Measurements from ENCODE around the gene FABP1. TPM values are rescaled to one million over a fixed set of nuclear protein-coding genes. Genes with fewer than 3 reads are reported as not detected.

FABP1 gene
- polyA plus RNA-seq, 2 of the 4 experiments (the other 2 are of a cell fraction), result not detected

- ChIA-PET CTCF (interaction anchor here (0.5 to 10.1 kb wide), 37 partner anchors 8 to 1508 kb away, joined by 3 to 181 read pairs (median 4); partner anchors contain the start of genes RNU2-63P and SMYD1), POLR2A (interaction anchor here (1.1 to 1.2 kb wide), 2 partner anchors 100 to 143 kb away, joined by 3 to 7 read pairs; partner anchors contain the start of gene RNU2-63P)
- 25% methylated on average over 5 of the region's 5 CpGs for WGBS (ENCODE audit: missing lambda C conversion rate)
- no peak for TF ChIP-seq ELK1 (IDR thresholded peaks at IDR 0.05; ENCODE audit: low read depth, low read length)
- TF ChIP-seq SMC3 (IDR thresholded peaks at IDR 0.05), result peak; percentile 91
- TF ChIP-seq NR3C1 (IDR thresholded peaks at IDR 0.05), result no peak
- TF ChIP-seq GATA3 (IDR thresholded peaks at IDR 0.05; ENCODE audit: borderline replicate concordance), result no peak
- no peak for TF ChIP-seq ATOH8 (CRISPR knock-in tag; IDR thresholded peaks at IDR 0.05; ENCODE audit: low read depth)
- no peak for TF ChIP-seq ZSCAN20 (CRISPR knock-in tag; IDR thresholded peaks at IDR 0.05)
- TF ChIP-seq MAZ (IDR thresholded peaks at IDR 0.05; ENCODE audit: borderline replicate concordance, low read depth, low read length), result no peak
- no peak for TF ChIP-seq MAFK (IDR thresholded peaks at IDR 0.05; ENCODE audit: partially characterized antibody)
- TF ChIP-seq CHD2 (IDR thresholded peaks at IDR 0.05; ENCODE audit: low read length, partially characterized antibody), result no peak
- no peak for TF ChIP-seq BHLHE40 (IDR thresholded peaks at IDR 0.05; ENCODE audit: low read depth, low read length)
- peak; percentile 93 for TF ChIP-seq CTCF (IDR thresholded peaks at IDR 0.05)
- no peak for TF ChIP-seq PBX3 (IDR thresholded peaks at IDR 0.05)
- no peak for TF ChIP-seq HDAC2 (IDR thresholded peaks at IDR 0.05)
- no peak for TF ChIP-seq TP53 (CRISPR knock-in tag; IDR thresholded peaks at IDR 0.05)
- no peak for TF ChIP-seq RCOR1 (IDR thresholded peaks at IDR 0.05; ENCODE audit: low read depth, low read length)
- TF ChIP-seq SREBF2 (IDR thresholded peaks at IDR 0.05), result no peak
- no peak for TF ChIP-seq POLR2AphosphoS2 (conservative IDR thresholded peaks at IDR 0.05; ENCODE audit: low read length)
- TF ChIP-seq CEBPB (IDR thresholded peaks at IDR 0.05), result no peak
- no peak for TF ChIP-seq BCL3 (IDR thresholded peaks at IDR 0.05)
- TF ChIP-seq FOSB (CRISPR knock-in tag; IDR thresholded peaks at IDR 0.05), result no peak
- TF ChIP-seq RAD21 (conservative IDR thresholded peaks at IDR 0.05 in 1 of 2, IDR thresholded peaks at IDR 0.05 in 1 of 2), result peak; percentile 92 to 93
- TF ChIP-seq ESRRA (IDR thresholded peaks at IDR 0.05; ENCODE audit: borderline replicate concordance, low read length), result no peak
- no peak for TF ChIP-seq HEYL (CRISPR knock-in tag; IDR thresholded peaks at IDR 0.05)
- no peak for TF ChIP-seq KDM5A (IDR thresholded peaks at IDR 0.05)
- TF ChIP-seq CBX8 (IDR thresholded peaks at IDR 0.05), result no peak
- TF ChIP-seq HOXB5 (CRISPR knock-in tag; IDR thresholded peaks at IDR 0.05), result no peak
- no peak overlapping the region for H3K27ac ChIP-seq
- FAIRE-seq (peak; percentile 28), DNase-seq (ENCODE audit: low read depth in 1 of 2, low spot score in 1 of 2) (peak; percentile 58 to 68), ATAC-seq (peak; percentile 82 to 89)
- no peak overlapping the region for H3K4me2 ChIP-seq
- H3K4me3 ChIP-seq, result no peak overlapping the region
- H3K9me3 ChIP-seq, result no peaks in the 10 kb centered on the region
- H3K4me1 ChIP-seq, result no peaks in the 10 kb centered on the region
Measured at GRCh38 chr2:88159955-88160415, 32.1 kb upstream of the FABP1 start.
